CD4-positive, alpha-beta T cell treated with Interleukin-17A for 4 hours (primary cell): ENCODE measurements around the gene MAP3K20.

Experiments
- DNase-seq: peaks from one replicate; pipeline ENCODE4 v3.0.0-alpha.2; 2020; ENCODE audit warnings: mixed read lengths

MAP3K20 gene

GRCh38 chr2:173051463-173052215, 24.0 kb upstream of the MAP3K20 start:
- no peak for DNase-seq

GRCh38 chr2:173053043-173053699, 22.5 kb upstream of the MAP3K20 start:
- DNase-seq: no peak

- DNase-seq: no peak
These were observed 21.2 kb upstream of the MAP3K20 start for GRCh38 chr2:173054466-173054865.

- no peak for DNase-seq
These were observed 18.8 kb upstream of the MAP3K20 start for GRCh38 chr2:173056705-173057364.

- no peak for DNase-seq
These were observed 17.5 kb upstream of the MAP3K20 start for GRCh38 chr2:173058097-173058496.

- DNase-seq: no peak
These were observed 17.0 kb upstream of the MAP3K20 start for GRCh38 chr2:173058673-173059072.

- no peak for DNase-seq
These were observed 16.4 kb upstream of the MAP3K20 start for GRCh38 chr2:173059292-173059691.

- DNase-seq: no peak
These were observed 15.6 kb upstream of the MAP3K20 start for GRCh38 chr2:173059971-173060461.

- DNase-seq: no peak
These were observed 12.8 kb upstream of the MAP3K20 start for GRCh38 chr2:173062801-173063200.

GRCh38 chr2:173064151-173064805, 11.4 kb upstream of the MAP3K20 start:
- no peak for DNase-seq

- DNase-seq: no peak
These were observed 8.6 kb upstream of the MAP3K20 start for GRCh38 chr2:173066887-173067676.

GRCh38 chr2:173075056-173075780, 428 bp upstream of the MAP3K20 start:
- DNase-seq: no peak

GRCh38 chr2:173076581-173077345, 1.1 kb downstream of the MAP3K20 start:
- DNase-seq: peak; percentile 11

- no peak for DNase-seq
These were observed 2.0 kb downstream of the MAP3K20 start for GRCh38 chr2:173077506-173078177.

- no peak for DNase-seq
These were observed 3.5 kb downstream of the MAP3K20 start for GRCh38 chr2:173079141-173079540.

GRCh38 chr2:173079973-173080860, 4.6 kb downstream of the MAP3K20 start:
- DNase-seq: no peak

GRCh38 chr2:173086518-173087213, 11.0 kb downstream of the MAP3K20 start:
- DNase-seq: no peak

- DNase-seq: no peak
These were observed 11.6 kb downstream of the MAP3K20 start for GRCh38 chr2:173087214-173087581.
